ENCODE results near the gene ITGAV. TPM values are rescaled to one million over a fixed set of nuclear protein-coding genes. Genes with fewer than 3 reads are reported as not detected.

ITGAV gene
- total RNA-seq, 1 donor from 2014 or later, result 21.9 TPM

DNA sequence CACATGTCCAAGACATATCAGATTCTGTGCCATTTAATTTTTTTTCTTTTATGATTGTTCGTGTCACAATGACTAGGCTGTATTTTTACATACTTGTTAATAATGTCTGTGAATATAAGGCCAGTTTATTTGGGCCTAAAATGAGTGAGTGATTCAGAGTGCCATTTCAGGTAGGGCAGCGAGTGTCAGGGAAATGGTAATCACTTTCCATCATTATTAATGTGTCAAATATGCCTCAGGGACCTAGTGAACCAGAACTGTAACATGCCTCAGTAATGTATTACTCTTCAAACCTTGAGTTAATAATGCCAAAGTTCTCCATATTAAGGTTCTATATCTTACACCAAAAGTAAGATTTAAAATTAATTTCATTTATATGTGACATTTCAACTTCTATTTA lies 112.6 kb downstream of the ITGAV start:
- H3K27ac Mint-ChIP-seq (ENCODE audit: unreplicated experiment), result no peak overlapping the region
- no peaks in the 10 kb centered on the region for H3K36me3 Mint-ChIP-seq (ENCODE audit: unreplicated experiment)
- H3K4me3 Mint-ChIP-seq (ENCODE audit: unreplicated experiment), result no peak overlapping the region
- TF ChIP-seq, protein P1, sequence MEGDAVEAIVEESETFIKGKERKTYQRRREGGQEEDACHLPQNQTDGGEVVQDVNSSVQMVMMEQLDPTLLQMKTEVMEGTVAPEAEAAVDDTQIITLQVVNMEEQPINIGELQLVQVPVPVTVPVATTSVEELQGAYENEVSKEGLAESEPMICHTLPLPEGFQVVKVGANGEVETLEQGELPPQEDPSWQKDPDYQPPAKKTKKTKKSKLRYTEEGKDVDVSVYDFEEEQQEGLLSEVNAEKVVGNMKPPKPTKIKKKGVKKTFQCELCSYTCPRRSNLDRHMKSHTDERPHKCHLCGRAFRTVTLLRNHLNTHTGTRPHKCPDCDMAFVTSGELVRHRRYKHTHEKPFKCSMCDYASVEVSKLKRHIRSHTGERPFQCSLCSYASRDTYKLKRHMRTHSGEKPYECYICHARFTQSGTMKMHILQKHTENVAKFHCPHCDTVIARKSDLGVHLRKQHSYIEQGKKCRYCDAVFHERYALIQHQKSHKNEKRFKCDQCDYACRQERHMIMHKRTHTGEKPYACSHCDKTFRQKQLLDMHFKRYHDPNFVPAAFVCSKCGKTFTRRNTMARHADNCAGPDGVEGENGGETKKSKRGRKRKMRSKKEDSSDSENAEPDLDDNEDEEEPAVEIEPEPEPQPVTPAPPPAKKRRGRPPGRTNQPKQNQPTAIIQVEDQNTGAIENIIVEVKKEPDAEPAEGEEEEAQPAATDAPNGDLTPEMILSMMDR (IDR thresholded peaks at IDR 0.05; ENCODE audit: partially characterized antibody, unreplicated experiment), result no peak
- H3K9me3 Mint-ChIP-seq (ENCODE audit: unreplicated experiment), result peaks cover 3% of the 10 kb centered on the region
- DNase-seq, result no peak
- H3K4me1 Mint-ChIP-seq (ENCODE audit: low read depth, unreplicated experiment), result peaks cover 55% of the 10 kb centered on the region
- peaks cover 1% of the 10 kb centered on the region for H3K27me3 Mint-ChIP-seq (ENCODE audit: unreplicated experiment)

GRCh38 chr2:186704897-186705296 lies 115.0 kb downstream of the ITGAV start:
- Mint-ChIP-seq H3K27me3 (ENCODE audit: unreplicated experiment) (peaks cover 1% of the 10 kb centered on the region), H3K9me3 (ENCODE audit: unreplicated experiment) (peaks cover 3% of the 10 kb centered on the region), H3K4me3 (ENCODE audit: unreplicated experiment) (no peak overlapping the region), H3K4me1 (ENCODE audit: low read depth, unreplicated experiment) (peaks cover 48% of the 10 kb centered on the region), H3K36me3 (ENCODE audit: unreplicated experiment) (no peaks in the 10 kb centered on the region), H3K27ac (ENCODE audit: unreplicated experiment) (no peak overlapping the region)
- TF ChIP-seq, protein P1 (IDR thresholded peaks at IDR 0.05; ENCODE audit: partially characterized antibody, unreplicated experiment), result no peak
- DNase-seq, result no peak

- peaks cover 62% of the 10 kb centered on the region for H3K4me1 Mint-ChIP-seq (ENCODE audit: low read depth, unreplicated experiment)
- no peaks in the 10 kb centered on the region for H3K9me3 Mint-ChIP-seq (ENCODE audit: unreplicated experiment)
- peak overlapping the region; percentile 35 for H3K4me3 Mint-ChIP-seq (ENCODE audit: unreplicated experiment)
- TF ChIP-seq, protein P1 (IDR thresholded peaks at IDR 0.05; ENCODE audit: partially characterized antibody, unreplicated experiment), result no peak
- DNase-seq, result peak; percentile 40
- H3K27ac Mint-ChIP-seq (ENCODE audit: unreplicated experiment), result peak overlapping the region; percentile 88
- H3K27me3 Mint-ChIP-seq (ENCODE audit: unreplicated experiment), result peaks cover 2% of the 10 kb centered on the region
- no peaks in the 10 kb centered on the region for H3K36me3 Mint-ChIP-seq (ENCODE audit: unreplicated experiment)
Measured at GRCh38 chr2:186709529-186710450, 119.9 kb downstream of the ITGAV start.

DNA sequence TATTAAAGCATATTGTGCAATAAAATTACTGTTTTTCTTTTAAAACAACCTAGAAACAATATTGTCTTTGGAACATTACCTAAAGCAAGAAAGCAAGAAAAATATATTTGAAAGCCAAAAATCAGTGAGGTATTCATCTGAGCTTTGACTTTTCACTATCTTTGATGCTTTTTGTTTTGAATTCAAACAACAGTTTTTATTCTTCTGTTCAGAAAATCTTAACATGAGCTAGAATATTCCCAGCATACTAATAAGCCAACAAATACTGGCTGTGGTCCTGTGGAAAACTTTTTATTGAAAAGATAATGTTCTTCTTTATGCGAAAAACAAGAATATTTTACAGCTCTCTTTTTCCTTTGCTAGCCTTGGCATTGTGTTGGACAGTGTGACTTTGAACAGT lies 123.8 kb downstream of the ITGAV start:
- H3K4me3 Mint-ChIP-seq (ENCODE audit: unreplicated experiment), result peak overlapping the region; percentile 69
- DNase-seq, result no peak
- H3K27me3 Mint-ChIP-seq (ENCODE audit: unreplicated experiment), result peaks cover 2% of the 10 kb centered on the region
- no peaks in the 10 kb centered on the region for H3K36me3 Mint-ChIP-seq (ENCODE audit: unreplicated experiment)
- no peaks in the 10 kb centered on the region for H3K9me3 Mint-ChIP-seq (ENCODE audit: unreplicated experiment)
- TF ChIP-seq, protein P1 (IDR thresholded peaks at IDR 0.05; ENCODE audit: partially characterized antibody, unreplicated experiment), result no peak
- H3K4me1 Mint-ChIP-seq (ENCODE audit: low read depth, unreplicated experiment), result peaks cover 69% of the 10 kb centered on the region
- peak overlapping the region; percentile 76 for H3K27ac Mint-ChIP-seq (ENCODE audit: unreplicated experiment)

DNA sequence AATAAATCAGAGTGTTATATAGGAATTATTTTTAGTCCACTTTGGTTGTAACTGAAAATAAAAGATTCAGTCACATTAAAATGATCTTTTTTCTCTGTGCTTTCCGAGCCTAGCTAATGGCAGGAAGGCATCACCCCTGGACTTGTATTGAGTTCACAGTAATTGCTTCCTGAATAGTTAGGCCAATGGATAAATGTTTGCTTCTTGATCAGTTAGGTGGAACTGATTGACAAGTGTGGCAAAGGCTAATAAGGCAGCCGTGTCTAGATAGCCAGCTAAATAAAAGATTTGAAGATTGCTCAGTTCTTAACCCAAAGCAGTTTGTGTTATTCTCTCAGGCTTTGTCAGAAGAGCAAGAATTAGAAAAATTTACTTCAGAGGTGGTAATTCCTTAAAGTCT lies 124.8 kb downstream of the ITGAV start:
- Mint-ChIP-seq H3K27me3 (ENCODE audit: unreplicated experiment) (peaks cover 2% of the 10 kb centered on the region), H3K4me3 (ENCODE audit: unreplicated experiment) (peak overlapping the region; percentile 67), H3K36me3 (ENCODE audit: unreplicated experiment) (no peaks in the 10 kb centered on the region), H3K4me1 (ENCODE audit: low read depth, unreplicated experiment) (peaks cover 70% of the 10 kb centered on the region), H3K27ac (ENCODE audit: unreplicated experiment) (peak overlapping the region; percentile 74), H3K9me3 (ENCODE audit: unreplicated experiment) (no peaks in the 10 kb centered on the region)
- no peak for DNase-seq
- TF ChIP-seq, protein P1 (IDR thresholded peaks at IDR 0.05; ENCODE audit: partially characterized antibody, unreplicated experiment), result no peak
